Lung microvascular endothelial cell (primary cell): Measurements from ENCODE around the gene IRF1. TPM values are rescaled to one million over a fixed set of nuclear protein-coding genes. Genes with fewer than 3 reads are reported as not detected.
"Not testable (repeated sequence)": the region's sequence is repeated elsewhere in the genome, so short reads cannot be mapped to it uniquely, and the experiment has no call there.

Experiments
- DNase-seq, 2 donors: peaks; one replicate each; pipeline versions ENCODE4 v3.0.0 to v3.0.0-alpha.2; 2010; ENCODE audit warnings: low read depth in 2 of 2
- total RNA-seq: library from RNA; depleted of rRNA; stranded (reverse); fragments of >200 nt; gene quantifications from 2 replicates; pipeline ENCODE4 v1.2.1, GENCODE V29; 2014

Gene IRF1
- total RNA-seq, 1 donor from 2014 or later = 16.1 TPM

DNA sequence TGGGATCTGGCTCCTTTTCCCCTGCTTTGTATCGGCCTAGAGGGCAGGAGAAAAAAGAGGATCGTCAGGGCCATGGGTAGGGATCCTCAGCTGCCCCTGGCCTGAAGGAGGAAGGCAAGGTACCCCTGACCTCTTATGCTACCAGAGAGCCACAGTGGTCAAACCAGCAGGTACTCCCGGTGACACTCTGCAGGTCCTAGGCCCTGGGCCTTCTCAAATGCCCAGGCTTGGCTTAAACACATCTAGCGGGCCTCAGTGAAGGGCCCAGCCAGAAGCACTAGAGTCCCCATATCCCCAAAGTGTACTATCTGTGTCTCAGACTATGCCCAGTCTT, 3.5 kb downstream of the IRF1 start:
- no peak for DNase-seq

DNA sequence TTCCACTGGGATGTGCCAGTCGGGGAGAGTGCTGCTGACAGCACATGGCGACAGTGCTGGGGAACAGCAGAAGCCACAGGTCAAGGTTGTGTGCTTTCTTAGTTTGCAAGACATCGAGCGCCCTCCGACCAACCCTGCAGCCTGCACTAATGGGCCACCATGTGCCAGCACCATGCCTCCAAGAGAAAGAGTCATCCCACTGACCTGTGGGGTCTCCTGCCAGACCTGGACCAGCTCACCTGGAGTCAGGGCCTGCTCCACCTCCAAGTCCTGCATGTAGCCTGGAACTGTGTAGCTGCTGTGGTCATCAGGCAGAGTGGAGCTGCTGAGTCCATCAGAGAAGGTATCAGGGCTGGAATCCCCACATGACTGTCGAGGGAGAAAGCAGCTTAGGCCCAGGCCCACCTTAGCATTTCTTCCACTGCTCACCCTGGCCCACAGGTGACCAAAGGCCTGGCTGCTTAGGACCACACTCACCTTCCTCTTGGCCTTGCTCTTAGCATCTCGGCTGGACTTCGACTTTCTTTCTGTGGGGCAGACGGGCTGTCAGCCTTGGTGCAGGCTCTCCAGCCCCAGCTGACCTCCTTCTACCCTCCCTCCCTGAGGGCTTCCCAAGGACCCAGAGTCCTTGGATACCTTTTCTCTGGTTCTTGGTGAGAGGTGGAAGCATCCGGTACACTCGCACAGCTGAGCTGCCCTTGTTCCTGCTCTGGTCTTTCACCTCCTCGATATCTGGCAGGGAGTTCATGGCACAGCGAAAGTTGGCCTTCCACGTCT, 4.1 kb downstream of the IRF1 start:
- DNase-seq = no peak

GRCh38 chr5:132485641-132486317, 4.8 kb downstream of the IRF1 start:
- no peak for DNase-seq

- DNase-seq = not testable (repeated sequence)
Measured at GRCh38 chr5:132484876-132485640, 5.5 kb downstream of the IRF1 start.

GRCh38 chr5:132484391-132484725, 6.2 kb downstream of the IRF1 start:
- DNase-seq = no peak

- DNase-seq = no peak
Measured at GRCh38 chr5:132483661-132484390, 6.7 kb downstream of the IRF1 start.

DNA sequence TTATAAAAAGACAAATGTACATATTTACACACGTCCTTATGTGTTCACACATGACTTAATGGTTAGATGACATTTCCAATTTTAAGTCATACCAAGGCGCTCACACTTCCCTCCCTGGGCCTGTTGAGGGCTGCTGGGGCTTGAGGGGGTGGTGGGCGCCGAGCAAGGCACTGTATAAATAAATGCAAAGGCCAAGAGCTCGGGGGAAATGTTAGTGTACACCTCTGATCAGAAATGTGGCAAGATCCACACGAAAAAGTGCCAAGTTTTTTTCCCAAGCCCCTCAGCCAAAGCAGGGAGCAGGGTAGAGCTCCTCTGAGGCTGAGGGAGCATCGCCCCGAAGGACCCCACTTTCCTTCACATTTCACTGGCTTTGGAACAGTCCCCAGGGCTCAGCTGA, 7.5 kb downstream of the IRF1 start:
- DNase-seq = no peak

- no peak for DNase-seq
Measured at GRCh38 chr5:132481596-132482211, 8.9 kb downstream of the IRF1 start.

DNA sequence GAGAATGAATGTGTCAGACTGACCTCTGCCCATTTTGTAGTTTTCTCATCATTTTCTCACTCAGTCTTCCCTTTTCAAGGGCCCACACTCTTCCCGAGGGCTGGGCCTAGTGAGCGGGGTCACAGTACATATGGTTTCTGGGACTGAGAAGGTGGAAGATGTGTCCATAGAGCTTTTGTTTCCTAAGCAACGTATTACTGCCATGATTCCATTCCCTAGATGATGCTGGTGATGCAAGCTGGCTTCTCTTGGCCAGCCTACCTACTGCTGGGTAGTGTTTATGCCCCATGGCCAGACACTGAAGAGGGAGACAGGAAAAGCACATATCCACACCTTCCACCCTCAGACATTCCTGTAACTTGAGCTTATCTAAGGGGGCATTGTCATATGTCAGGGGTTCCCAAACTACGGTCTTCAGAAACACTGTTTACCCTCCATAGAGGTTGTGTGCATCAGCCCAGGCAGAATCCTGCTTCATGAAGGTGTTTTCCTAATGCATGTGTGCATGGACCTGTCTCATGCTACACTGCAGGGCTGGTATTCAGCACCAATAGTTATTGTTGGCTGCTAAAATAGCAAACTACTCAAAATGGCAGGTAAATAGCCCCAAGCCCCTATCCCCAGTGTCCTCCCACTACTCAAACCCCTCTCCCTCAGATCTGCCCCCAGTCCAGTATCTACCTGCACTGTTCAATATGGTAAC, 9.5 kb downstream of the IRF1 start:
- DNase-seq = no peak

DNA sequence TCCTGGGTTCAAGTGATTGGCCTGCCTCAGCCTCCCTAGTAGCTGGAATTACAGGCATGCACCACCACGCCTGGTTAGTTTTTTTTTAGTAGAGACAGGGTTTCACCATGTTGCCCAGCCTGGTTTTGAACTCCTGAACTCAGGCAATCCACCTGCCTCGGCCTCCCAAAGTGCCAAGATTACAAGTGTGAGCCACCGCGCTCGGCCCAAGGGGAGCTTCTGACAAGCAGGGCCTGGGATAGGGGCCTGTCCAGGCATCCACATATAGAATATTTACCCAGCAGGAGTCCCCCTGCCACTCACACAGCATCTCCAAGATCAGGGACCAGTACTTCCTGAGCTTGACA, 10.1 kb downstream of the IRF1 start:
- no peak for DNase-seq

DNA sequence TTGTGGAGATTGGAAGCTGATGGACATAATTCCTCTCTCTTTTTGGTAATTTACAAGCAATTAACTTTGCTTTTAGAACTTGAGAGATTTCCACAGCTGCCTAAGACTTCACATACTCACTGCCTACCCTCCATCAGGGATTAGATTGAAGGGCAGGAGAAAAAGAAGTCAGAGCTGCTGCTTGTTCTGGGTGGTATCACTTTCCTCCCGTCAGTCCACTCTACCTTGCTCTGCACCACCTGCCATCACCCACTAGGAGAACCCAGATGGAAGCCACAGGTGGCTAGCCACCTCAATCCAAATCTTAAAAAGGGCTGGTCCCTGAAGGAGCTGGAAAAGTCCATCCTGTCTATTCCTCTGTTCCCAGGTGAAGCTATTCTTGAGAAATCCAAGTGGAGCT, 10.5 kb downstream of the IRF1 start:
- no peak for DNase-seq

DNA sequence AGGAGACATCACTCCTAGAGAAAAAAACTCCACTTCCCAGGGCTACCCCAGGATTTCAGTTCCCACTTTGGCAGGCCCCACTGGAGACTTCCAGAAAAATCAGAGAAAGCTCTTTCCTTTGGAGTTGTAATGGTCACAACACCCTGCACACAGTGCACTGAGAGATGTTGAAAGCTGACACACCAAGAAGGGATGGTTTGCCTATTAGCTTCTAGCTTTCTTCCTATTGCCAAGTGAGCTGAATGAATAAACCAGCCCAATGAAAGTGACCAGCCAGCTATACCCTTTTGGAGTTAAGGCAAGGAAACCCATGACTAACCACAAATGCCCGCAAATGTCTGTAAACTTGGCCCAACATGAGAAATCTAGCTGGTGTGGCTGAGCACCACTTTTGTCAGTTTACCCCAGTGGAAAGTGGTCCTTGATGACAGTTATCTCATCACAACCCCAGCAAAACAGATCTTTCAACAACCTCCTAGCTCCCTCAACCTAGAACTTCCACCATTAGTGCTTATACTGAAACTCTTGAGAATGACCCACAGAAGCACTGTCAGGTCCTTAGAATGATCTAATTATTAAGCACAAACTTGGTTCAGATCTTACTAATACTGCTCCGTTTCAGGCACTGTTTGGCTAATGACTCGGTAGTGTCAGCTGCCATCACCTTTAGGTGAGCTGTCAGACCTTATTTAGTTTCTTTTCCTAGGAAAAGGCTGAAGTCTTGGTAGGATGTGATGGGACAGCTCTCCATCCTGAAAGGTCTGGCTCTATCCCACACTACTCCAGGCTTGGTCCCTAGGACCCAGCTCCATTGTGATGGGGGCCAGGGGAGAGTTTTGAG, 11.2 kb downstream of the IRF1 start:
- no peak for DNase-seq

DNA sequence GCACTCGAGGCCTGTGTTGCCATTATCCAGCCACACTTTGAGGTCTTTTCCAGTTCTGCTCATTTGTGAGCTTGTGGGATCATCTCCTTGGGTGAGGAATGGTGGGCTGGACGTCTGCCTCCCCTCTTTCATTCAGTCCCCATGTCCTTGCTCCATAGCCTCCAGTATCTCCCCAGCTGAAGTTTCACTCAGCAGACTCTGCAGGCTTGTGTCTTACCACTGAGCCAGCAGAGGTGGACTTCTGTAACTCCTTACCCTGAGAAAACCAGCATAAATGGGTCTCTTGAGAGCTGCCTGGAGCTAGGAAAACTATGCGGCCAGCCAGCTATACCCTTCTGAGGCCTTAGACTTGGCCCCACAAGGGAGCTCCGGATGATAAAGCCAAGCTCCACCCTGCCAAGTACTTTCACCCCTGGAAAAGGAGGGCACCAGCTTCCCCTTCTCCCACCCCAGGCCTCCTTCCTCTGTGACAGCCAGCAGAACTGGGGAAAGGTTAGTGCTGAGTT, 12.2 kb downstream of the IRF1 start:
- no peak for DNase-seq

- DNase-seq = no peak
Measured at GRCh38 chr5:132477784-132478365, 12.7 kb downstream of the IRF1 start.

- DNase-seq = no peak
Measured at GRCh38 chr5:132476876-132477781, 13.4 kb downstream of the IRF1 start.

GRCh38 chr5:132475987-132476875, 14.3 kb downstream of the IRF1 start:
- no peak for DNase-seq

DNA sequence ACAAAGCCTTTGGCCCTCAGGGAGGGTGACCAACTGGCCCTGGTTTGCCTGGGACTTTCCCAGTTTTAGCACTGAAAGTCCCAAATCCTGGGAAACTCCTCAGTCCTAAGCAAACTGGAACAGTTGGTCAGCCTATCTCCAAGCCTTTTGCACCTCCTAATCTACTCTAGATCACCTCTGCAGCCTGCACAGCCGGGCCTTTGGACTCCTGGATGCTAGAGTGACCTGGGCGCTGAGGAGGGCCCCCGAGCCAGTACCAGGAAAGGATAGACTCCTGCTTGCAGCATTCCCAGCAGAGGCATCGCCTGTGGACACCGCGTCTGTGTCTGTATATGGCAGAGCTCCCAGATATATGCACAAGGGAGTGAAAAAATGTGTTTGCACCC, 15.1 kb downstream of the IRF1 start:
- no peak for DNase-seq
